T follicular helper cell (primary cell): ENCODE measurements around the gene IKBKG.
"Not testable (repeated sequence)": the region's sequence is repeated elsewhere in the genome, so short reads cannot be mapped to it uniquely, and the experiment has no call there.

ENCODE experiments used
- DNase-seq: peaks from one replicate; pipeline ENCODE4 v3.0.0-alpha.2; 2020; ENCODE audit warnings: low read depth

IKBKG gene

DNA sequence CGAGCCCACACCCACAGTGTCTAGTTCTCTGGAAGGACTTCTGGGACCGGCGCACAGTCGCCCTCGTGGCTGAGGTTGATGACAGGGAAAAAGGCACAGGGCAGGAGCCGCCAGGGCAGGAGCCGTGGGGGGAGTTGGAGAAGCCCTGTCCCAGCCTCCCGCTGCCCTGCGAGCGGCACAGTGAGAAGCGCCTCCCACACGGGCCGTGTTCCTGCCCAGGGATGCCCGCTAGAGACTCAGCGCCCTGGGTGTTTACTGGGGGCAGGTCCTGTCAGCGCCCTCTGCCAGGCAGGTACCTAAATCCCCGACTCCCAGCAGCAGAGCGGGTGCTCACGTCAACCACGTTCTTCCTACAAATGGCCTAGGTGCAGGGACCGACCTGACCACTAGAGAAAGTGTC, 11.5 kb downstream of the IKBKG start:
- DNase-seq = not testable (repeated sequence)

DNA sequence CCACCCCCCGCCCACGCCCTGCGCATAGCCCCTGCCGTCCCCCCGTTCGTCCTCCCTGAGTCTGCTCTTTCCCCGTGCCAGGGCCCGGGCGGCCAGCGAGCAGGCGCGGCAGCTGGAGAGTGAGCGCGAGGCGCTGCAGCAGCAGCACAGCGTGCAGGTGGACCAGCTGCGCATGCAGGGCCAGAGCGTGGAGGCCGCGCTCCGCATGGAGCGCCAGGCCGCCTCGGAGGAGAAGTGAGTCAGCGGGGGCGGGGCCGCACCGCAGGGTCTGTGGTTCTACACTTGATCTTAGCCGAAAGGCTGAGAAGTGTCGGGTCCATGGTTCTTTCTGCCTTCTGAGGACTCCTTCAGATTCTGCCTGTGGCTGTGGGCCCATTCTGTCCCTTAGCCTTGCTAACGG, 12.9 kb downstream of the IKBKG start:
- not testable (repeated sequence) for DNase-seq

DNA sequence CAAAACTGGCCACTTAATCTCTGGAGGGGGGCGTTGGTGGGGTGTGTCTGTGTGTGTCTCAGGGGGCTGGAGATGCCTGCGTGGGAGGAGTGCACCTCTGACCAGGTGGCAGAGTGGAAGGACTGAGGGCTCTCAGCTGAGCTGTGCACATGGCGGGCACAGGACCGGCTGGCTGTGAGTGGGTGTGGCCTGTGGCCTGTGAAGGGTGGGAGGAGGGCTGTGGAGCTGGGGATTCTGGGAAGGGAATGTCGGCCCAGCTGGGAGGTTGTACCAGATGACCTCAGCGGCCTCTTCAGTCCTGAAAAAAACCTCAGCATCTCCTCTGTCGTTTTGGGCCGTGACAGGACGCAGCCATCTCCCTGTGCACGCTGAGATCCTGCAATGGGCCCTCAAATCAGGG, 14.9 kb downstream of the IKBKG start:
- DNase-seq = not testable (repeated sequence)

GRCh38 chrX:154570361-154570760, 22.9 kb downstream of the IKBKG start:
- DNase-seq = not testable (repeated sequence)

GRCh38 chrX:154573061-154573460, 25.6 kb downstream of the IKBKG start:
- DNase-seq = not testable (repeated sequence)

- DNase-seq = not testable (repeated sequence)
These were observed 27.7 kb downstream of the IKBKG start for GRCh38 chrX:154575076-154575475.

GRCh38 chrX:154582994-154583393, 35.6 kb downstream of the IKBKG start:
- DNase-seq = not testable (repeated sequence)

DNA sequence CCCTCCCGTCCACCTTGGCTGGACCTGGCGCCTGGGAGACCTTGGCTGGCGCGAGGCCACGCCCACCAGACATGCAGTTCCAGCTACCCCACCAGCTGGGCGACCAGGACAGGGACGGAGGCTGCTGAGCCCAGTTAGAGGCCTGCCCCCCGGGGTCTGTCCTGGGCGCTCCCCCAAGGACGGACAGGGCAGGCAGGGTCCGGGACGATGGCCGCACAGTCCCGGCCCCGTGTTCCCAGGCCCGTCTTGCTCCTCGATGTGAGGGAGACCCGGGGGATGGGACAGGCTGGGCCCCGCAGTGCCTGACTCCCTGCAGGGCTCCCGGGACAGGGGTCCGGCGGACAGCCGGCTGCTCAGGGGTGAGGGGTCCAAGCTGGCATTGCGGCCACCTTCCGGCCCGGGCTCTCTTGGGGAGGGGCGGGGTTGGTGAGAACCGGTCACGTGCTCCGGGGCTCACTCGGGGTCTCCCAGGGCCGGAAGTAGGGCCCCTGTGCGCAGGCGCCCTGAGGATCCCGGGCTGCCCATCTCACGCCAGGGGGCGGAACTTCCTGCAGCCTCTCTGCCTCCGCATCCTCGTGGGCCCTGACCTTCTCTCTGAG, 37.3 kb downstream of the IKBKG start, which contains the start of gene CTAG1A:
TSS of gene CTAG1A (plus strand) at position 549 of the 599 bp plus-strand sequence. CDS start 74 bp downstream, outside the sequence.
- not testable (repeated sequence) for DNase-seq

DNA sequence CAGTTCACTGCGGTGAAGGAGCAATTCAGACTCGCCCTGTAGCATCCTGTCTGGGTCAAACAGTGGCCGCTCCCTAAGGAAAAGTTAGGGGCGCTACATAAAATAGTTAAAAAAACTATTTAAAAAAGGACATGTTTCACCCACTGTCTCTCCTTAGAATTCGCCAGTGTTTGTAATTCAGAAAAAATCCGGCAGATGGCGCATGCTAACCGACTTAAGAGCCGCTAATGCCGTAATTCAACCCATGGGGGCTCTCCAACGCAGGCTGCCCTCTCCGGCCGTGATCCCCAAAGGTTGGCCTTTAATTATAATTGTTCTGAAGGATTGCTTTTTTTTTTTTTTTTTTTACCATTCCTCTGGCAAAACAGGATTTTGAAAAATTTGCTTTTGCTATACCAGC, 43.0 kb downstream of the IKBKG start:
- not testable (repeated sequence) for DNase-seq

DNA sequence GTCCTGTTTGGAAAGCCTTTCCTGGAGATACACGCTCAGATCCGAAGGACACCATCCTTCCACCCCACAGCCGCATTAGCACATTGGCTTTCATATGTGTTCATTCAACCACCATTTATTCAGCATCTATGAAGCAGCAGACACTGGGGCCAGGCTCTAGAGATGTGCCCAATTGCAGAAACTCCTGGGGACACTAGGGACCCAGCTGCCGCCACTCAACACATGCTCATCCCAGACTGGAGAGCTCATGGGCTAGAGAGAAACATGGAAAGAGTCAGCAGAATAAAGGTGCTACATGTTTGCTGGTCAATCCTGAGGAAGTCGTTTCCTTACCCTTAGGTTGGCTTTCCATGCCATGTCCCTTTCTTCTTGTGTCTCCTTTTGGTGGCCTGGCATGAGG, 45.1 kb downstream of the IKBKG start:
- DNase-seq = no peak

DNA sequence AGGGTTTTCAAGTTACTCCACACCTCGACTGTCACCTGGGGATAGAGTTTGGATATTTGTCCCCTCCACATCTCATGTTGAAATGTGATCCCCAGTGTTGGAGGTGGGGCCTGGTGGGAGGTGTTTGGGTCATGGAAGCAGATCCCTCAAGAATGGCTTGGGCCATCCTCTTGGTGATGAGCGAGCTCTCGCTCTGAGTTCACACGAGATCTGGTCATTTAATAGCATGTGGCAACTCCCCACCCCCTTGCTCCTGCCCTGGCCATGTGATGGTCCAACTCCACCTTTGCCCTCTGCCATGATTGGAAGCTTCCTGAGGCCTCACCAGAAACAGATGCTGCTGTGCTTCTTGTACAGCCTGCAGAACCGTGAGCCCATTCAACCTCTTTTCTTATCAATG, 45.8 kb downstream of the IKBKG start:
- no peak for DNase-seq

DNA sequence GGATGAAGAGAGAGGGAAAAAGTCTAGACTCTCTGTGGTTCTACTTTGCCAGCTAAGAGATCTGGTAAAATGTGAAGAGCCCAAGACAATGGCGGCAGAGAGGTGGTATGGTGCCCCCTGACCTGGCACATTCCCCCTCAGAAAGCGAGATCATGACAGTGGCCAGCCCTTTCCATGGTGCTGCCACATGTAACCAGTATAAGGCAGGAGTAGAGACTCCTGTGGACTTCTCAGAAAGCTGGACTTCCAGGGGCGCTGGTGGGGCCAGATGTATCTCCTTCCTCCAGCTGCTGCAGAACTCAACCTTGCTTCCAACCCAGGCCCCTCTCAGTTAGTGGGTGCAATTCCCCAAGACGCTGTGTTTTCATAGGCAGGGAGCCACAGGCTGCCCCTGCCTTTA, 47.1 kb downstream of the IKBKG start:
- DNase-seq = no peak

DNA sequence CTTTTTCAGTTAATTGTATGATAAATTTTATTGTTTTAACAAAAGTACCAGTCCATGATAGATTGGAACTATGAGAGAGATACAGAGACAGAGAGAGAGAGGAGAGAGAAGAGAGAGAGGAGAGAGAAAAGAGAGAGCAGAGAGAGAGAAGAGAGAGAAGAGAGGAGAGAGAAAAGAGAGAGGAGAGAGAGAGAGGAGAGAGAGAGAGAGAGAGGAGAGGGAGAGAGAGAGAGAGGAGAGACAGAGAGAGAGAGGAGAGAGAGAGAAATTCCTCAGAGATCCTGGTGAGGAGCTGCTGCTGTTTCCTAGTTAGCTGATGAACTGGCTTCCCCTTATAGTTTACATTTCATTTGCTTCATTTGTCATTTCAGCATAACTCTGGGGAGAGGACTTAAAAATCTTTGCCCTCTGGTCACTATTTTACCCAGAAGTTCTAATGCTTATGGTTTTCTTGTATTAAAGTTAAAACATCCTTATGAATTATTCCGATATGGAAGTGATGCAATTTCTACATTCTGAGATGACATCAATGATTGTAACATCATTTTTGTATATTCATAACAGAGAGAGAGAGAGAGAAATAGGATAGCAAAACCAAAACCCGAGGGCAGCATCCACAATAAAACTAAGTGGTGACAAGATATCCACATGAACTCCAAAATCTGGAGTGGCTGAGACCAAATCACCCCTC, 48.3 kb downstream of the IKBKG start:
- DNase-seq = no peak

- no peak for DNase-seq
These were observed 49.0 kb downstream of the IKBKG start for GRCh38 chrX:154596290-154596929.

- DNase-seq = no peak
These were observed 49.8 kb downstream of the IKBKG start for GRCh38 chrX:154597221-154597620.

DNA sequence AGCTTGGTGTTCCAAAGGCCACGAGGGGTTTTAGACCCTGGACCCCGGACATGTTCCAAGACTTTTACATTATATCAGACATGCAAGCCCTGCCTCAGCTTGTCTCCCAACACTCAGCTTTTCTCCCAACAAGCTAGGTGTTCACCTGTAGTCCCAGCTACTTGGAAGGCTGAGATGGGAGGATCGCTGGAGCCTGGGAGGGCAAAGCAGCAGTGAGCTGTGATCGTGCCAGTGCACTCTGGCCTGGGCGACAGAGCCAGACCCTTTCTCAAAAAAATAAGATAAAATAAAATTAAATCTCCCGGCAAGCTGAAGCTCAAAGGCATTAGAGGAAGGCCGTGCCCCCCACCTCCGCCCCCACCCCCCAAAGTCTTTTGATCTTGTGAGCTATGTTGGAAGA, 51.2 kb downstream of the IKBKG start:
- no peak for DNase-seq

GRCh38 chrX:154599531-154599930, 52.1 kb downstream of the IKBKG start:
- no peak for DNase-seq

- DNase-seq = no peak
These were observed 53.4 kb downstream of the IKBKG start for GRCh38 chrX:154600759-154601374.

GRCh38 chrX:154602226-154602625, 54.8 kb downstream of the IKBKG start:
- DNase-seq = no peak

DNA sequence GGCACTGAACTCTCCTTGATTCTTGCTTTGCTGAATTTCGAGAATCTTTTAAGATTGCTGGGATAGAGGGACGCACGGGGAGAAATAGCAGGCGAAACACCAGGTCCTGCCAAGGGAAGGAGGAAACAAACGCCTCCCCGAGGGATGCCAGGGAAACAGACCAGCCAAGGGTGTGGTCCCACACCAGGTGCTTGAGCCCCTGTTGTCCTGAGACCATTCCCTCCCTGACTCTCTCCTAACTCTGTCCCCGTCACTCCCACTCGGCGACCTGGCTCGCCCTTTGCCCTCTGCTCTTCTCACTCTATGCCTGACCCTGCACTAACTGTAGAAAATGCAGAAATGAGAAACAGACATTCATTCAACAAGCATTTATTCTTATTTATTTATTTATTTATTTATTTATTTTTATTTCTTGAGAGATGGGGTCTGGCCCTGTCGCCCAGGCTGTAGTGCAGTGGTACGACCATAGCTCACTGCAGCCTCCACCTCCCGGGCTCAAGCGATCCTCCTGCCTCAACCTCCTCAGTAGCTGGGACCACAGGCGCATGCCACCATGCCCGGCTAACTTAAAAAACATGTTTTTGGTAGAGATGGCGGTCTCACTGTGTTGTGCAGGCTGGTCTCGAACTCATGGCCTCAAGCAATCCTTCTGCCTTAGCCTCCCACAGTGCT, 55.5 kb downstream of the IKBKG start:
- no peak for DNase-seq

- DNase-seq = no peak
These were observed 56.3 kb downstream of the IKBKG start for GRCh38 chrX:154603438-154604430.
